Neural cell (in vitro differentiated cells): ENCODE data around the gene COL4A2.

Experiments
- EP300 ChIP-seq: fragments of 450-650 bp; conservative IDR thresholded peaks from 2 replicates; pipeline ENCODE4 v1.6.1; 2014; ENCODE audit warnings: antibody characterized with exemption, mild to moderate bottlenecking, moderate library complexity; ENCODE audit not compliant: poor library complexity, severe bottlenecking
- POLR2AphosphoS5 ChIP-seq: IDR thresholded peaks from 2 replicates; pipeline ENCODE4 v1.6.1; 2012
- RAD21 ChIP-seq: fragments of 450-650 bp; conservative IDR thresholded peaks from 2 replicates; pipeline ENCODE4 v1.6.1; 2014; ENCODE audit warnings: antibody characterized with exemption, mild to moderate bottlenecking, moderate library complexity
- SMC3 ChIP-seq: fragments of 450-650 bp; conservative IDR thresholded peaks from 2 replicates; pipeline ENCODE4 v1.6.1; 2014; ENCODE audit warnings: antibody characterized with exemption, mild to moderate bottlenecking, moderate library complexity; ENCODE audit not compliant: poor library complexity
- TAF1 ChIP-seq: IDR thresholded peaks from 2 replicates; pipeline ENCODE4 v1.6.1; 2012; ENCODE audit warnings: low read depth
- TF ChIP-seq, protein P1 (sequence below): fragments of 450-650 bp; IDR thresholded peaks from 2 replicates; pipeline ENCODE4 v1.5.1; 2014; ENCODE audit warnings: antibody characterized with exemption, mild to moderate bottlenecking, moderate library complexity; ENCODE audit not compliant: poor library complexity, severe bottlenecking

- TF ChIP-seq SMC3 (no peak), EP300 (no peak), TAF1 (no peak), RAD21 (no peak), POLR2AphosphoS5 (no peak)
- TF ChIP-seq, protein P1, sequence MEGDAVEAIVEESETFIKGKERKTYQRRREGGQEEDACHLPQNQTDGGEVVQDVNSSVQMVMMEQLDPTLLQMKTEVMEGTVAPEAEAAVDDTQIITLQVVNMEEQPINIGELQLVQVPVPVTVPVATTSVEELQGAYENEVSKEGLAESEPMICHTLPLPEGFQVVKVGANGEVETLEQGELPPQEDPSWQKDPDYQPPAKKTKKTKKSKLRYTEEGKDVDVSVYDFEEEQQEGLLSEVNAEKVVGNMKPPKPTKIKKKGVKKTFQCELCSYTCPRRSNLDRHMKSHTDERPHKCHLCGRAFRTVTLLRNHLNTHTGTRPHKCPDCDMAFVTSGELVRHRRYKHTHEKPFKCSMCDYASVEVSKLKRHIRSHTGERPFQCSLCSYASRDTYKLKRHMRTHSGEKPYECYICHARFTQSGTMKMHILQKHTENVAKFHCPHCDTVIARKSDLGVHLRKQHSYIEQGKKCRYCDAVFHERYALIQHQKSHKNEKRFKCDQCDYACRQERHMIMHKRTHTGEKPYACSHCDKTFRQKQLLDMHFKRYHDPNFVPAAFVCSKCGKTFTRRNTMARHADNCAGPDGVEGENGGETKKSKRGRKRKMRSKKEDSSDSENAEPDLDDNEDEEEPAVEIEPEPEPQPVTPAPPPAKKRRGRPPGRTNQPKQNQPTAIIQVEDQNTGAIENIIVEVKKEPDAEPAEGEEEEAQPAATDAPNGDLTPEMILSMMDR = no peak
Observed at GRCh38 chr13:110298505-110299282, 8.4 kb upstream of the COL4A2 start.
